GM21576 (cell line): ENCODE results near the gene XG.

ENCODE experiments used
- ATAC-seq: cut with Tn5 transposase; IDR thresholded peaks from one replicate; pipeline ENCODE4 v1.9.1; 2021; ENCODE audit warnings: mild to moderate bottlenecking, moderate library complexity; ENCODE audit not compliant: unreplicated experiment

The XG gene

GRCh38 chrX:2862404-2862803 is 110.6 kb downstream of the XG start:
- no peak for ATAC-seq

GRCh38 chrX:2863646-2864045 is 111.8 kb downstream of the XG start:
- ATAC-seq, result no peak
